H1 (cell line): ENCODE data around the gene SOAT2. TPM values are rescaled to one million over a fixed set of nuclear protein-coding genes. Genes with fewer than 3 reads are reported as not detected.

Experiments
- CTCF ChIA-PET: fragments of 300-600 bp; sonication (Branson Sonifier 250); formaldehyde crosslinking; loops from one replicate; lab custom pipeline; 2021; ENCODE audit not compliant: partially characterized antibody; lab: Charles Lee
- POLR2A ChIA-PET: fragments of 300-600 bp; sonication (Branson Sonifier 250); formaldehyde crosslinking; loops from one replicate; lab custom pipeline; 2021; ENCODE audit warnings: inconsistent platforms; ENCODE audit not compliant: partially characterized antibody; lab: Charles Lee
- DNase-seq, 2 experiments: peaks; one replicate each; pipeline versions ENCODE4 v3.0.0 to v3.0.0-alpha.2; 2010 to 2022; ENCODE audit warnings: low spot score in 2 of 2, low read depth in 1 of 2, mixed read lengths in 1 of 2
- FAIRE-seq: peaks from 2 replicates; lab custom pipeline; 2011; peaks lifted over from hg19 to GRCh38; lab: Jason Lieb, UNC
- H2AFZ ChIP-seq: 2 replicates; pipeline ENCODE4 v1.8.1; 2012; ENCODE audit warnings: low read length, inconsistent platforms
- H2AK5ac ChIP-seq: 2 replicates; pipeline ENCODE4 v1.6.1; 2013; ENCODE audit warnings: low read depth, low read length
- H2BK120ac ChIP-seq: replicated peaks from 2 replicates; pipeline ENCODE3; 2013; ENCODE audit warnings: low read depth, low read length, inconsistent platforms
- H2BK12ac ChIP-seq: 2 replicates; pipeline ENCODE4 v1.6.1; 2013; ENCODE audit warnings: low read depth, low read length
- H2BK15ac ChIP-seq: 2 replicates; pipeline ENCODE4 v1.6.1; 2013; ENCODE audit warnings: low read length
- H2BK20ac ChIP-seq: 2 replicates; pipeline ENCODE4 v1.6.1; 2013; ENCODE audit warnings: low read length
- H2BK5ac ChIP-seq: 2 replicates; pipeline ENCODE4 v1.6.1; 2013; ENCODE audit warnings: low read depth, low read length
- H3K14ac ChIP-seq: 2 replicates; pipeline ENCODE4 v1.6.1; 2013; ENCODE audit warnings: inconsistent platforms; ENCODE audit not compliant: insufficient read length
- H3K18ac ChIP-seq: 2 replicates; pipeline ENCODE4 v1.6.1; 2013; ENCODE audit warnings: low read length; ENCODE audit errors: extremely low read depth
- H3K23ac ChIP-seq: 2 replicates; pipeline ENCODE4 v1.6.1; 2013; ENCODE audit warnings: inconsistent platforms; ENCODE audit not compliant: insufficient read length
- H3K23me2 ChIP-seq: 2 replicates; pipeline ENCODE4 v1.6.1; 2013; ENCODE audit warnings: low read depth, low read length
- H3K27ac ChIP-seq: 2 replicates; pipeline ENCODE4 v1.6.1; 2011; ENCODE audit warnings: low read depth, low read length, inconsistent platforms
- H3K27me3 ChIP-seq, 4 experiments: replicated peaks in 1 of 4; 1 replicate in 1 of 4; 2 replicates in 3 of 4; pipeline versions ENCODE4 v1.6.1 to v1.8.1; 2011 to 2013; ENCODE audit warnings: low read length in 3 of 4, mild to moderate bottlenecking in 3 of 4, inconsistent platforms in 2 of 4, mixed read lengths in 2 of 4, moderate library complexity in 1 of 4; ENCODE audit not compliant: control insufficient read depth in 3 of 4, insufficient read depth in 3 of 4; ENCODE audit errors: extremely low read depth in 1 of 4
- H3K36me3 ChIP-seq, 4 experiments: 2 replicates each; pipeline versions ENCODE4 v1.6.1 to v1.8.1; 2011 to 2013; ENCODE audit warnings: mild to moderate bottlenecking in 4 of 4, low read length in 3 of 4, moderate library complexity in 2 of 4, control low read depth in 1 of 4, inconsistent platforms in 1 of 4; ENCODE audit not compliant: insufficient read depth in 4 of 4, control insufficient read depth in 2 of 4
- H3K4ac ChIP-seq: replicated peaks from 2 replicates; pipeline ENCODE3; 2013; ENCODE audit warnings: low read length, low read depth, mixed read lengths, inconsistent platforms; ENCODE audit not compliant: insufficient read length
- H3K4me1 ChIP-seq, 4 experiments: replicated peaks in 1 of 4; 1 replicate in 1 of 4; 2 replicates in 3 of 4; pipeline versions ENCODE4 v1.6.1 to v1.8.1; 2011 to 2013; ENCODE audit warnings: low read length in 3 of 4, inconsistent platforms in 2 of 4, mixed read lengths in 1 of 4; ENCODE audit not compliant: insufficient read depth in 4 of 4, control insufficient read depth in 3 of 4
- H3K4me2 ChIP-seq, 2 experiments: 2 replicates each; pipeline versions ENCODE4 v1.6.1 to v1.8.1; 2011 to 2013; ENCODE audit warnings: low read depth in 2 of 2, low read length in 2 of 2, control low read depth in 1 of 2, inconsistent platforms in 1 of 2, mild to moderate bottlenecking in 1 of 2; ENCODE audit not compliant: insufficient read depth in 1 of 2
- H3K4me3 ChIP-seq, 4 experiments: fragments of 200-600, 300-600 bp in 1 of 4; sonication (generic), shearing (Covaris generic), sonication (Bioruptor Twin) in 1 of 4; 2 replicates each; pipeline versions ENCODE4 v1.5.1 to v1.8.1; 2011 to 2016; ENCODE audit warnings: low read length in 4 of 4, low read depth in 3 of 4, control low read depth in 2 of 4, inconsistent platforms in 2 of 4, mild to moderate bottlenecking in 2 of 4, mixed read lengths in 1 of 4, moderate library complexity in 1 of 4; ENCODE audit not compliant: insufficient read depth in 2 of 4; ENCODE audit errors: extremely low read depth in 1 of 4
- H3K56ac ChIP-seq: replicated peaks from 2 replicates; pipeline ENCODE3; 2013; ENCODE audit warnings: low read depth, mild to moderate bottlenecking, mixed read lengths, low read length, inconsistent platforms; ENCODE audit not compliant: insufficient read length
- H3K79me1 ChIP-seq: 2 replicates; pipeline ENCODE4 v1.6.1; 2013; ENCODE audit warnings: low read depth, low read length, control low read depth
- H3K79me2 ChIP-seq, 2 experiments: 2 replicates each; pipeline versions ENCODE4 v1.6.1 to v1.8.1; 2012 to 2013; ENCODE audit warnings: low read length in 2 of 2, mild to moderate bottlenecking in 2 of 2, inconsistent platforms in 1 of 2; ENCODE audit not compliant: insufficient read depth in 2 of 2, control insufficient read depth in 1 of 2
- H3K9ac ChIP-seq, 4 experiments: replicated peaks in 1 of 4; 1 replicate in 1 of 4; 2 replicates in 3 of 4; pipeline versions ENCODE4 v1.6.1 to v1.8.1; 2011 to 2013; ENCODE audit warnings: low read depth in 3 of 4, low read length in 3 of 4, control low read depth in 2 of 4, mild to moderate bottlenecking in 2 of 4, moderate library complexity in 2 of 4, inconsistent platforms in 1 of 4; ENCODE audit errors: extremely low read depth in 1 of 4
- H3K9me3 ChIP-seq, 2 experiments: 2 replicates each; pipeline versions ENCODE4 v1.6.1 to v1.8.1; 2012 to 2013; ENCODE audit warnings: mild to moderate bottlenecking in 2 of 2, moderate library complexity in 2 of 2, control low read depth in 1 of 2, inconsistent platforms in 1 of 2, low read depth in 1 of 2, low read length in 1 of 2, mixed read lengths in 1 of 2; ENCODE audit not compliant: insufficient read depth in 2 of 2
- H4K20me1 ChIP-seq, 2 experiments: replicated peaks in 1 of 2; 2 replicates each; pipeline versions ENCODE3 to v1.8.1; 2011 to 2013; ENCODE audit warnings: inconsistent platforms in 2 of 2, low read length in 2 of 2, mild to moderate bottlenecking in 1 of 2; ENCODE audit not compliant: insufficient read depth in 2 of 2, control insufficient read depth in 1 of 2
- H4K5ac ChIP-seq: 2 replicates; pipeline ENCODE4 v1.6.1; 2013; ENCODE audit warnings: low read length, low read depth, mixed read lengths, inconsistent platforms; ENCODE audit not compliant: insufficient read length
- H4K8ac ChIP-seq: 2 replicates; pipeline ENCODE4 v1.8.0; 2013; ENCODE audit warnings: mild to moderate bottlenecking, moderate library complexity, low read length, inconsistent platforms; ENCODE audit not compliant: insufficient read depth; ENCODE audit errors: extremely low read depth
- H4K91ac ChIP-seq: replicated peaks from 2 replicates; pipeline ENCODE3; 2013; ENCODE audit warnings: low read length, mixed read lengths, inconsistent platforms; ENCODE audit not compliant: insufficient read length
- BACH1 ChIP-seq: IDR thresholded peaks from 2 replicates; pipeline ENCODE4 v1.6.1; 2012; ENCODE audit warnings: low read length, improper control_type of control experiment
- CTBP2 ChIP-seq: IDR thresholded peaks from 2 replicates; pipeline ENCODE4 v1.7.0; 2011; ENCODE audit warnings: borderline replicate concordance, mild to moderate bottlenecking, moderate library complexity, mixed read lengths, low read length; ENCODE audit not compliant: insufficient read depth, insufficient read length
- EP300 ChIP-seq, 2 experiments: IDR thresholded peaks; 1 replicate in 1 of 2; 2 replicates in 1 of 2; pipeline ENCODE4 v1.6.1; 2011 to 2012; ENCODE audit warnings: low read depth in 2 of 2, low read length in 2 of 2, mild to moderate bottlenecking in 2 of 2, borderline replicate concordance in 1 of 2, inconsistent platforms in 1 of 2, moderate library complexity in 1 of 2
- NANOG ChIP-seq: IDR thresholded peaks from 2 replicates; pipeline ENCODE4 v1.6.1; 2011; ENCODE audit warnings: low read length, low read depth, mild to moderate bottlenecking, inconsistent platforms; ENCODE audit not compliant: insufficient read depth, poor library complexity, severe bottlenecking
- POLR2A ChIP-seq, 2 experiments: IDR thresholded peaks; 1 replicate in 1 of 2; 2 replicates in 1 of 2; pipeline ENCODE4 v1.6.1; 2011; ENCODE audit warnings: low read depth in 2 of 2, low read length in 2 of 2, mild to moderate bottlenecking in 2 of 2; ENCODE audit errors: control extremely low read depth in 1 of 2
- RAD21 ChIP-seq, 2 experiments: IDR thresholded peaks in 1 of 2; conservative IDR thresholded peaks in 1 of 2; 2 replicates each; pipeline ENCODE4 v1.6.1; 2011; ENCODE audit warnings: low read depth in 2 of 2, low read length in 2 of 2, improper control_type of control experiment in 1 of 2, inconsistent platforms in 1 of 2, mild to moderate bottlenecking in 1 of 2, moderate library complexity in 1 of 2
- RFX5 ChIP-seq: IDR thresholded peaks from 2 replicates; pipeline ENCODE4 v1.6.1; 2011; ENCODE audit warnings: low read depth, low read length, improper control_type of control experiment, borderline replicate concordance
- SIN3A ChIP-seq, 2 experiments: IDR thresholded peaks in 1 of 2; conservative IDR thresholded peaks in 1 of 2; 2 replicates each; pipeline ENCODE4 v1.6.1; 2011 to 2012; ENCODE audit warnings: low read length in 2 of 2, improper control_type of control experiment in 1 of 2, low read depth in 1 of 2, mild to moderate bottlenecking in 1 of 2
- SIRT6 ChIP-seq: IDR thresholded peaks from one replicate; pipeline ENCODE4 v1.7.1; 2012; ENCODE audit warnings: low read length, inconsistent platforms
- SP4 ChIP-seq: IDR thresholded peaks from 2 replicates; pipeline ENCODE4 v1.6.1; 2012; ENCODE audit warnings: low read length, inconsistent platforms
- TAF1 ChIP-seq: IDR thresholded peaks from 2 replicates; pipeline ENCODE4 v1.6.1; 2011; ENCODE audit warnings: mild to moderate bottlenecking, low read depth, low read length
- WGBS, 2 experiments: shearing (Covaris generic) in 1 of 2; methylation state at CpG; one replicate each; pipeline versions ENCODE4 v1.1.6 to v1.1.7; 2013 to 2015; ENCODE audit warnings: low lambda C conversion rate in 2 of 2, mixed read lengths in 2 of 2, inconsistent platforms in 1 of 2, low coverage in 1 of 2, missing lambda C conversion rate in 1 of 2; ENCODE audit not compliant: insufficient replicate concordance in 2 of 2, insufficient coverage in 1 of 2, insufficient read length in 1 of 2; ENCODE audit errors: extremely low coverage in 1 of 2, missing lambda C conversion rate in 1 of 2; 5-methylcytosine and 5-hydroxymethylcytosine counted together
- polyA plus RNA-seq, 7 experiments: library from polyadenylated mRNA; depleted of rRNA in 3 of 7; stranded (reverse) in 5 of 7; unstranded in 2 of 7; fragments of >200 nt in 5 of 7; fragments of 200-250 nt in 2 of 7; gene quantifications; 1 replicate in 5 of 7; 2 replicates in 1 of 7; 4 replicates in 1 of 7; pipeline versions ENCODE4 v1.2.1 to v1.2.3, GENCODE V29; 2011 to 2013; ENCODE audit warnings: missing spikeins in 2 of 7, mixed read lengths in 2 of 7
- total RNA-seq: library from RNA; stranded (reverse); fragmentation: NEBNext Ultra II Directional; extraction: Animal tissue kit (Norgen Biotek cat#: 25700); gene quantifications from 2 replicates; pipeline ENCODE4 v1.2.1, GENCODE V29; 2021
- TF ChIP-seq, protein P1 (sequence below): IDR thresholded peaks from 2 replicates; pipeline ENCODE4 v1.6.1; 2012; ENCODE audit warnings: inconsistent platforms

SOAT2 gene
- total and polyA plus RNA-seq, 2 of the 8 experiments (the other 6 are each of a cell fraction or from before 2014, with no cell fraction given), result 0.08 TPM; not detected in 1

DNA sequence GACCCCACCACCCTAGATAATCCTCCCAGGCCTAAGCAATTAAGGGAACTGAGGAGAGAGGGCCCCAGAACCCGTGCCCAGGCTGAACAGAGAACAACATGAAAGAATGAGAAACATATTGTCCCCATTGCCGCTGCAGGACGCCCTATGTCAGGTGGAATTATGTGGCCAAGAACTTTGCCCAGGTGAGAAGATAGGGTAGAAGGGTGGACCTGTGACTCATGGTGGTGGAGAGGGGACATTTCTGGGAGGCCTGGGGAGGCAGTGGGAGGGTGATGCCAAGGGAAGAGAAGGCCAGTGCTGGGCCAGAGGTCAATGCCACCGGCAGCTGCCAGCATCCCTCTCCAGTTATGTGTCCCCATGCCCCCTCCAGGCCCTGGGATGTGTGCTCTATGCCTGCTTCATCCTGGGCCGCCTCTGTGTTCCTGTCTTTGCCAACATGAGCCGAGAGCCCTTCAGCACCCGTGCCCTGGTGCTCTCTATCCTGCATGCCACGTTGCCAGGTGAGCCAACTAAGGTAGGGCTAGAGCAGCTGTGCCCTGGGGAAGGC, 15.5 kb downstream of the SOAT2 start:
- no peaks in the 10 kb centered on the region for H3K79me1 ChIP-seq
- no peak overlapping the region for H3K4ac ChIP-seq
- POLR2A ChIA-PET, result interaction anchor here (0.9 to 1.3 kb wide), 2 partner anchors 32 to 39 kb away, joined by 4 to 5 read pairs; partner anchors contain the start of gene SPRYD3
- FAIRE-seq, result no peak
- H4K20me1 ChIP-seq, result no peaks in the 10 kb centered on the region
- H2AFZ ChIP-seq, result no peak overlapping the region; the same call in 1 of the 2 replicates
- no peak overlapping the region for H3K4me3 ChIP-seq
- WGBS, 2 experiments, result 72% methylated on average over 7 of the region's 8 CpGs; no CpG with 5 or more reads in 1 of the 2 experiments
- no peaks in the 10 kb centered on the region for H3K36me3 ChIP-seq
- no peak overlapping the region for H3K14ac ChIP-seq
- H2AK5ac ChIP-seq, result no peak overlapping the region; the same call in 1 of the 2 replicates
- no peak for DNase-seq
- no peaks in the 10 kb centered on the region for H3K79me2 ChIP-seq
- no peak overlapping the region for H3K9ac ChIP-seq
- CTCF ChIA-PET, result interaction anchor here (1.2 kb wide), 1 partner anchor 93 kb away, joined by 3 read pairs; no protein-coding TSS in a partner anchor
- H3K56ac ChIP-seq, result no peak overlapping the region
- H2BK5ac ChIP-seq, result no peak overlapping the region
- no peak overlapping the region for H2BK15ac ChIP-seq
- 0 out of 2 replicates have a peak overlapping the region, but pooled peaks have one; percentile 13 for H2BK20ac ChIP-seq
- H3K9me3 ChIP-seq, result no peaks in the 10 kb centered on the region
- H3K23me2 ChIP-seq, result 0 out of 2 replicates have a peak, but pooled peaks cover 3% of the 10 kb centered on the region
- no peak overlapping the region for H4K5ac ChIP-seq
- H2BK120ac ChIP-seq, result no peak overlapping the region
- H3K4me2 ChIP-seq, result no peak overlapping the region
- H4K91ac ChIP-seq, result no peak overlapping the region
- no peak overlapping the region for H2BK12ac ChIP-seq
- H3K27me3 ChIP-seq, result no peaks in the 10 kb centered on the region
- H3K18ac ChIP-seq, result no peak overlapping the region
- H4K8ac ChIP-seq, result no peak overlapping the region
- H3K4me1 ChIP-seq, result peaks cover 0 to 3% (median 2%) of the 10 kb centered on the region in 4 experiments; a peak in 3 of 7 replicates
- no peak overlapping the region for H3K23ac ChIP-seq
- no peak overlapping the region for H3K27ac ChIP-seq
- TF ChIP-seq, protein P1, sequence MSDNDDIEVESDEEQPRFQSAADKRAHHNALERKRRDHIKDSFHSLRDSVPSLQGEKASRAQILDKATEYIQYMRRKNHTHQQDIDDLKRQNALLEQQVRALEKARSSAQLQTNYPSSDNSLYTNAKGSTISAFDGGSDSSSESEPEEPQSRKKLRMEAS, result no peak
- TF ChIP-seq SP4, result no peak
- TF ChIP-seq TAF1, result no peak
- no peak for TF ChIP-seq RFX5
- TF ChIP-seq POLR2A (IDR thresholded peaks at IDR 0.05; ENCODE audit: control extremely low read depth in 1 of 2, low read depth in 2 of 2, low read length in 2 of 2), result no peak
- no peak for TF ChIP-seq CTBP2
- TF ChIP-seq SIN3A (conservative IDR thresholded peaks at IDR 0.05 in 1 of 2, IDR thresholded peaks at IDR 0.05 in 1 of 2; ENCODE audit: low read depth in 1 of 2, low read length in 2 of 2), result no peak
- no peak for TF ChIP-seq BACH1
- TF ChIP-seq RAD21 (IDR thresholded peaks at IDR 0.05 in 1 of 2, conservative IDR thresholded peaks at IDR 0.05 in 1 of 2; ENCODE audit: low read depth in 2 of 2, low read length in 2 of 2), result no peak
- TF ChIP-seq NANOG, result no peak
- TF ChIP-seq SIRT6, result no peak
- no peak for TF ChIP-seq EP300 (IDR thresholded peaks at IDR 0.05; ENCODE audit: borderline replicate concordance in 1 of 2, low read depth in 2 of 2, low read length in 2 of 2)
